ENCODE data around the gene LARGE1.
"Not testable (repeated sequence)": the region's sequence is repeated elsewhere in the genome, so short reads cannot be mapped to it uniquely, and the experiment has no call there.

The LARGE1 gene

DNA sequence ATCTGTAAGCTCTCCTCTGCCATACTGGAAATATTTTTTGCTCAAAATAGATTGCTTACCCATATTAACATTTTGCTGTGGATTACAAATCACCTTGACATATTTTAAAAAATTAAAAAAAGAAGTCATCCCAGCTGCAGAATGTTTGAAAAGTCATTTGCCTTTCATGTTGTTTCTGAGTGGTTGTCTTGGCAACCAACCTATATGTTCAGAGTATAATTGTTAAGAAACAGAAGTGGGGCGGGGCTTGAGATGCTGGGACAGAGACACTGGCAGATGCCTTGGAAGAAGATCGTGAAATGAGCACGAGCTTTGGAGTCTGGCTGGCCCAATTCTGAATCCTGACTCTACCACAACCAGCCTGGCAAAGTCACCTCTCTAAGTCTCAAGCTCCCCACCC is 348.2 kb downstream of the LARGE1 start:
- H3K9ac ChIP-seq (ENCODE audit: low read depth in 1 of 2, low read length in 2 of 2), result no peak overlapping the region
- H3K36me3 ChIP-seq (ENCODE audit: control insufficient read depth in 1 of 2, insufficient read depth in 2 of 2, low read length in 2 of 2), result no peaks in the 10 kb centered on the region
- no peaks in the 10 kb centered on the region for H3K9me3 ChIP-seq (ENCODE audit: control insufficient read depth in 1 of 2, low read length in 2 of 2)
- H3K27me3 ChIP-seq (ENCODE audit: control insufficient read depth in 1 of 2, insufficient read depth in 2 of 2, low read length in 2 of 2), result no peaks in the 10 kb centered on the region
- H3K4me3 ChIP-seq (ENCODE audit: low read depth in 1 of 2, low read length in 2 of 2), result no peak overlapping the region
- H3K27ac ChIP-seq (ENCODE audit: low read depth, low read length), result no peak overlapping the region
- H3K4me1 ChIP-seq (ENCODE audit: control insufficient read depth in 1 of 2, insufficient read depth in 2 of 2, low read length in 2 of 2), result peaks cover 0 to 9% of the 10 kb centered on the region in 2 donors

DNA sequence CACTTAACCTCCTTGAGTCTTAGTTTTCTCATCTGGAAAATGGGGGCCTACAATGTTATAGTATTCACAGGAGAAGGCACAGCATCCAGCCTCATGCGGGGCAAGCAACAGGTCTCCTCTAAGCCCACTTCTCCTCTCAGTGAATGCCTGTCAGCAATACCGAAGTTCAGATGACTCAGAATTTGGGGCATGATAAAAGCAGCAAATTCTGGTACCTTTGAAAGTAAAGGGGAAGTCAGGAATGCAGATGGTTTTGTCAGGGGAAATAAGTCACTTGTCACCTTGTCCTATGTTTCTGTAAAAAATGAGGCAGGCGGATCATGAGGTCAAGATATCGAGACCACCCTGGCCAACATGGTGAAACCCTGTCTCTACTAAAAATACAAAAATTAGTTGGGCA is 350.2 kb downstream of the LARGE1 start:
- Histone ChIP-seq H3K36me3 (ENCODE audit: control insufficient read depth in 1 of 2, insufficient read depth in 2 of 2, low read length in 2 of 2) (no peaks in the 10 kb centered on the region), H3K27me3 (ENCODE audit: control insufficient read depth in 1 of 2, insufficient read depth in 2 of 2, low read length in 2 of 2) (no peaks in the 10 kb centered on the region), H3K4me1 (ENCODE audit: control insufficient read depth in 1 of 2, insufficient read depth in 2 of 2, low read length in 2 of 2) (peaks cover 0 to 9% of the 10 kb centered on the region in 2 donors), H3K9ac (ENCODE audit: low read depth in 1 of 2, low read length in 2 of 2) (no peak overlapping the region), H3K27ac (ENCODE audit: low read depth, low read length) (no peak overlapping the region), H3K9me3 (ENCODE audit: control insufficient read depth in 1 of 2, low read length in 2 of 2) (no peaks in the 10 kb centered on the region), H3K4me3 (ENCODE audit: low read depth in 1 of 2, low read length in 2 of 2) (no peak overlapping the region)

DNA sequence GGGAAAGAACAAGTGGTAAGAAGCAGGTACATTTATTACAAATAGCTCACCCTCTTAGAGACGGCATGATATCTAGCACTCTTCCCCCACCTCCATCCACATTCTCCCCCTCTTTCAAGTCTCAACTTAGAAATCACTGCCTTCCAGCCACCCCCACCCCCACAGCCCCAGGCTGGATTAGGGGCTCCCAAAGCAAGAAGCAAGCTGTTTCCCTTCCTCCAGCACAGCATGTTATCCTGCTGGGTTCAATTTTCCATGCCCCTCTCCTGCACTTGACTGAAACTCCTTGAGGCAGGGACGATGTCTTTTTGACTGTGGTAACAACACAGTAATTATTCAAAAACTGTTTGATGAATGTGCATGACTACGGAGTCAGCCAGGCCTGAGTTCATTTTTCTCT is 350.7 kb downstream of the LARGE1 start:
- peaks cover 0 to 9% of the 10 kb centered on the region in 2 donors for H3K4me1 ChIP-seq (ENCODE audit: control insufficient read depth in 1 of 2, insufficient read depth in 2 of 2, low read length in 2 of 2)
- no peak overlapping the region for H3K27ac ChIP-seq (ENCODE audit: low read depth, low read length)
- no peaks in the 10 kb centered on the region for H3K36me3 ChIP-seq (ENCODE audit: control insufficient read depth in 1 of 2, insufficient read depth in 2 of 2, low read length in 2 of 2)
- no peak overlapping the region for H3K9ac ChIP-seq (ENCODE audit: low read depth in 1 of 2, low read length in 2 of 2)
- H3K4me3 ChIP-seq (ENCODE audit: low read depth in 1 of 2, low read length in 2 of 2), result no peak overlapping the region
- no peaks in the 10 kb centered on the region for H3K27me3 ChIP-seq (ENCODE audit: control insufficient read depth in 1 of 2, insufficient read depth in 2 of 2, low read length in 2 of 2)
- no peaks in the 10 kb centered on the region for H3K9me3 ChIP-seq (ENCODE audit: control insufficient read depth in 1 of 2, low read length in 2 of 2)

DNA sequence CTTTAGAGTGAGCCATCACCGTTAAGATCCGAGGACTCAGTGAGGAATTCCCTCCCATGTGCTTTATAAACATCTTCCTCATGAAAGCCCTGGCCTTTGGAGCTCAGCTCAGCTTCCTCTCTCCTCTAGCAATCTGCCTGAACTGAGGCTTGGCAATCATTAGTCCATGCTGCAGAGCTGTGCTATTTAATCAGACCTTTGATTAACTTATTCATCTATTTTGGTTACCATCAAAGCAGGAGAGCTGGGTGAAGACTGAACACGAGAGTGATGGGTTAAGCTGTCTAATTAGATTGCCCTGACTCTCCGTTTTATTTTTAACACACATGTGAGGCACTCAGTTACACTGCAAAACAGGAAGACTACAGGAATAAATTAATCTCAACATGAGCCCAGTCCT is 351.3 kb downstream of the LARGE1 start:
- Histone ChIP-seq H3K36me3 (ENCODE audit: control insufficient read depth in 1 of 2, insufficient read depth in 2 of 2, low read length in 2 of 2) (no peaks in the 10 kb centered on the region), H3K4me1 (ENCODE audit: control insufficient read depth in 1 of 2, insufficient read depth in 2 of 2, low read length in 2 of 2) (peaks cover 0 to 9% of the 10 kb centered on the region in 2 donors), H3K9ac (ENCODE audit: low read depth in 1 of 2, low read length in 2 of 2) (no peak overlapping the region), H3K9me3 (ENCODE audit: control insufficient read depth in 1 of 2, low read length in 2 of 2) (no peaks in the 10 kb centered on the region), H3K27me3 (ENCODE audit: control insufficient read depth in 1 of 2, insufficient read depth in 2 of 2, low read length in 2 of 2) (no peaks in the 10 kb centered on the region), H3K27ac (ENCODE audit: low read depth, low read length) (no peak overlapping the region), H3K4me3 (ENCODE audit: low read depth in 1 of 2, low read length in 2 of 2) (no peak overlapping the region)

DNA sequence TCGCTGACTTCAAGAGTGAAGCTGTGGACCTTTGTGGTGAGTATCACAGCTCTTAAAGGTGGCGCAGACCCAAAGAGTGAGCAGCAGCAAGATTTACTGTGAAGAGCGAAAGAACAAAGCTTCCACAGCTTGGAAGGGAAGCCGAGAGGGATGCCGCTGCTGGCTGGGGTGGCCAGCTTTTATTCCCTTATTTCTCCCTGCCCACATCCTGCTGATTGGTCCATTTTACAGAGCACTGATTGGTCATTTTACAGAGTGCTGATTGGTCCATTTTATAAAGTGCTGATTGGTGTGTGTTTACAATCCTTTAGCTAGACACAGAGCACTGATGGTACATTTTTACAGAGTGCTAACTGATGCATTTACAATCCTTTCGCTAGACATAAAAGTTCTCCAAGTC is 353.8 kb downstream of the LARGE1 start:
- not testable (repeated sequence) for H3K27ac ChIP-seq (ENCODE audit: low read depth, low read length); H3K9me3 ChIP-seq (ENCODE audit: control insufficient read depth in 1 of 2, low read length in 2 of 2); H3K9ac ChIP-seq (ENCODE audit: low read depth in 1 of 2, low read length in 2 of 2); H3K4me3 ChIP-seq (ENCODE audit: low read depth in 1 of 2, low read length in 2 of 2); H3K27me3 ChIP-seq (ENCODE audit: control insufficient read depth in 1 of 2, insufficient read depth in 2 of 2, low read length in 2 of 2); H3K36me3 ChIP-seq (ENCODE audit: control insufficient read depth in 1 of 2, insufficient read depth in 2 of 2, low read length in 2 of 2); H3K4me1 ChIP-seq (ENCODE audit: control insufficient read depth in 1 of 2, insufficient read depth in 2 of 2, low read length in 2 of 2)

DNA sequence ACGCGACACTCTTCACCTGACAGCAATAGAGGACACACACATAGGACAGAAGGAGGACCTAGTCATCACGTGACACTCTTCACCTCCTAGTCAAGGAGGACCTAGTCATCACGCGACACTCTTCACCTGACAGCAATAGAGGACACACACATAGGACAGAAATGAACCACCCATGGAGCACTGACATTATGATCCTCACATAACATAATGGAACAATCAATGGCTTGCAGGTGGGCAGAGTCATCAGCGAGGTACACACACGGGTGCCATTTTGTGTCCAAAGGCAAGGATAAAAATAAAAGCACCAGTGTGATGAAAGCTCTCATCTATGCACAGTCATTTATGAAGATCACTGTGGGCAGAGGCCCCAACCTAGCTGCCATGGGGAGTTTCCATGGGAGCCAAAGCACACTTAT is 354.7 kb downstream of the LARGE1 start:
- no peak overlapping the region for H3K9ac ChIP-seq (ENCODE audit: low read depth in 1 of 2, low read length in 2 of 2)
- no peaks in the 10 kb centered on the region for H3K27me3 ChIP-seq (ENCODE audit: control insufficient read depth in 1 of 2, insufficient read depth in 2 of 2, low read length in 2 of 2)

DNA sequence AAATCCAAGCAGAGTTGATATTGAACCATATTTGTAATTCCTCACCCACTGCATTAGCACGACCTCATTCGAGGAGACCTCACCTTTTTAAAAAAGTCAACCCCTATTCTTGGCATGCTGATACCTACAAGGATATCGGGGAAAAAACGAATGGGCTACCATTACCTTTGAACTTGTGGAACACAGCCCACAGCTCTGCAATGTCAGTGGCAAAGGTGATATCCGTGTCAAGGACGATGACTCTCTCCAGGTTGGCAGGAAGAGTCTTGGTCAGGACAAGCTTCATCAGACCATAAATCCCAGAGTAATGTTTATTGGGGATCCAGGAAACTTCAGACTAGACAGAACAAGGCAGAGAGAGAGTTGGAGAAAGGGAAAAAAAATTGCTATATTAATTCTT is 355.6 kb downstream of the LARGE1 start:
- Histone ChIP-seq H3K27ac (ENCODE audit: low read depth, low read length) (no peak overlapping the region), H3K9me3 (ENCODE audit: control insufficient read depth in 1 of 2, low read length in 2 of 2) (no peaks in the 10 kb centered on the region), H3K27me3 (ENCODE audit: control insufficient read depth in 1 of 2, insufficient read depth in 2 of 2, low read length in 2 of 2) (no peaks in the 10 kb centered on the region), H3K4me1 (ENCODE audit: control insufficient read depth in 1 of 2, insufficient read depth in 2 of 2, low read length in 2 of 2) (peaks cover 0 to 9% of the 10 kb centered on the region in 2 donors), H3K9ac (ENCODE audit: low read depth in 1 of 2, low read length in 2 of 2) (no peak overlapping the region), H3K4me3 (ENCODE audit: low read depth in 1 of 2, low read length in 2 of 2) (no peak overlapping the region), H3K36me3 (ENCODE audit: control insufficient read depth in 1 of 2, insufficient read depth in 2 of 2, low read length in 2 of 2) (no peaks in the 10 kb centered on the region)

More for the DNA sequence above, 354.7 kb downstream of the LARGE1 start:
- H3K4me1 ChIP-seq (ENCODE audit: control insufficient read depth in 1 of 2, insufficient read depth in 2 of 2, low read length in 2 of 2), result peaks cover 0 to 9% of the 10 kb centered on the region in 2 donors
- no peak overlapping the region for H3K4me3 ChIP-seq (ENCODE audit: low read depth in 1 of 2, low read length in 2 of 2)
- no peak overlapping the region for H3K27ac ChIP-seq (ENCODE audit: low read depth, low read length)
- no peaks in the 10 kb centered on the region for H3K36me3 ChIP-seq (ENCODE audit: control insufficient read depth in 1 of 2, insufficient read depth in 2 of 2, low read length in 2 of 2)
- H3K9me3 ChIP-seq (ENCODE audit: control insufficient read depth in 1 of 2, low read length in 2 of 2), result no peaks in the 10 kb centered on the region

DNA sequence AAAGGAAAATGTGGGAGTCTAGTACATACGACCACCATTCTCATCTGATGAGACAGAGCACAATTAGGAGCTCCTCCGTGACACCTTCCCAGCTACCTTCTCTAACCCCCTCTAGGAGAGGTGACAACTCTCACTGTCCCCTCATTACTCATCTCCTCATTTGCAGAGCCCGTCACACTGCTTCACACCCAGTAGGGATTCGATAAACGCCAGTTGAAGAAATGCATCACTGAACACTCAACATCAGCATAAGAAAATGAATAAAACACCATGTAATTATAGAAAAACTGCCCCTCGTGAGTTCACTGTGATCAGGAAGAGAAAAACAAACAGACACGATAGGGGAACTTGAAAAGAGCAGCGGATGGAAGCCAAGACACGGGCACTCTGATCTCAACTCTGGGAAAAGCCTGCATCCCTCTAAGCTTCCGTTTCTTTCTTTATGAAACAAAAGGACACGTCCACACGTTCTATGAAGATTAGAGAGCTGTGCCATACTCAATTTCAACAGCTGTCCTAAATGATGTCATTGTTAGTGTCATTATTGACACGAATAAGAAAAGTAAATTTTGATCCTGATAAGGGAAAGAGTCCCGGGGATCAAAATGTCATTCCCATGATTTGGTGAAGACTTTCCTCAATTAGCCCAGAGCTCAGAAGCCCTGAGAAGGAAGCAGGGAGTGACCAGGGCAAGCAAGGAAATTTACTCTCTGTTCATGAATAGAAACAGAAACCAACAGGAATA is 356.9 kb downstream of the LARGE1 start:
- Histone ChIP-seq H3K27ac (ENCODE audit: low read depth, low read length) (peak overlapping the region; percentile 14), H3K4me1 (ENCODE audit: control insufficient read depth in 1 of 2, insufficient read depth in 2 of 2, low read length in 2 of 2) (no peaks in the 10 kb centered on the region), H3K9me3 (ENCODE audit: control insufficient read depth in 1 of 2, low read length in 2 of 2) (no peaks in the 10 kb centered on the region), H3K9ac (ENCODE audit: low read depth in 1 of 2, low read length in 2 of 2) (no peak overlapping the region), H3K36me3 (ENCODE audit: control insufficient read depth in 1 of 2, insufficient read depth in 2 of 2, low read length in 2 of 2) (no peaks in the 10 kb centered on the region), H3K27me3 (ENCODE audit: control insufficient read depth in 1 of 2, insufficient read depth in 2 of 2, low read length in 2 of 2) (no peaks in the 10 kb centered on the region), H3K4me3 (ENCODE audit: low read depth in 1 of 2, low read length in 2 of 2) (no peak overlapping the region)

DNA sequence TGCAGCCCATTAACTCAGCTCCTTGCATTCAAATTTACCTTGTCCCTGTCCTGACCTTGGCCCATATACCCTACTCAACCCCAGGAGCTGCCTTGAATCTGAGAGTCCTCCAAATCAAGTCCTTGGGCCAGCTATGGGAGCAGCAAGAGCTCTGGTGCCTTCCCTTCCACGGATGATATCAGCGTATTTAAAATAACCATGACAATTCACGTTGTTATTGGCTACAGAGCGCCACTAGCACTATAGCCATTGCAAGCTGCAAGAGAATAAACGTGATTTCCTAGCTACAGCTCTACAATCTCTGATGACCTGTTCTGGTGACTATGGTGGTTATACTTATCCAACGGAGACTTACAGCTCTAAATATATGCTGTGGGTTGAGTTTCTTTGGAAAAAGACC is 357.8 kb downstream of the LARGE1 start:
- Histone ChIP-seq H3K9me3 (ENCODE audit: control insufficient read depth in 1 of 2, low read length in 2 of 2) (no peaks in the 10 kb centered on the region), H3K9ac (ENCODE audit: low read depth in 1 of 2, low read length in 2 of 2) (no peak overlapping the region), H3K27ac (ENCODE audit: low read depth, low read length) (no peak overlapping the region), H3K4me1 (ENCODE audit: control insufficient read depth in 1 of 2, insufficient read depth in 2 of 2, low read length in 2 of 2) (no peaks in the 10 kb centered on the region), H3K36me3 (ENCODE audit: control insufficient read depth in 1 of 2, insufficient read depth in 2 of 2, low read length in 2 of 2) (no peaks in the 10 kb centered on the region), H3K27me3 (ENCODE audit: control insufficient read depth in 1 of 2, insufficient read depth in 2 of 2, low read length in 2 of 2) (no peaks in the 10 kb centered on the region), H3K4me3 (ENCODE audit: low read depth in 1 of 2, low read length in 2 of 2) (no peak overlapping the region)

DNA sequence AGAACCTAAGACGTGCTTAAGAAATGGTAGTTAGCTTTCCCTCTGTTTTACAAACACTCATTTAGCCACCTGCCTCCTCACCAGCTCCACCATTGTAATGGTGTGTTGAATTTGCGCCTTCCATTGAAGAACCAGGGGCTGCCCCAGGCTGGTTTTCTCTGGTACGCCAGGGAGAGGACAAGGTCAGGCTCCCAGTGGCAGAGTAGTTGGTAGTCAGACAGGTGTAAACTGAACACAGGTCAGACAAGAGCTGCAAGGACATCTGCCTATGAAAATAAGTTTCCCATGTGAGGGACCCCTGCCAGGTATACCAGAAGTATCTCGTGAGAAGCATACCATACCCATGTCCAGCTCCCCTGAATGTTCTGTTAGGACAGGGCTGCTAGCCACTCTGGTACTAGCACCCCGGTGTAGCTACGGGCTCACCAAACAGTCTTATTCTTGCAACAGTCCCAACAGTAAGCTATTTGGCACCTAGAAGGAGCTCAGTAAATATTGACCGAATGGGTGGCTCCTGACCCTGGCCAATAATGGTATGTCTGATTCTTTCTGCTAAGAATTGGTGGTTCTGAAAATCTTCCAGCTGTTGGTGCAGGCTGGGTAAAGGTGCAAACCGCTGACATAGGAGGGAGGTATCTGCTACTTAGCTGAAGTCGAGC is 359.0 kb downstream of the LARGE1 start:
- Histone ChIP-seq H3K4me1 (ENCODE audit: control insufficient read depth in 1 of 2, insufficient read depth in 2 of 2, low read length in 2 of 2) (no peaks in the 10 kb centered on the region), H3K27me3 (ENCODE audit: control insufficient read depth in 1 of 2, insufficient read depth in 2 of 2, low read length in 2 of 2) (no peaks in the 10 kb centered on the region), H3K9me3 (ENCODE audit: control insufficient read depth in 1 of 2, low read length in 2 of 2) (no peaks in the 10 kb centered on the region), H3K36me3 (ENCODE audit: control insufficient read depth in 1 of 2, insufficient read depth in 2 of 2, low read length in 2 of 2) (no peaks in the 10 kb centered on the region), H3K4me3 (ENCODE audit: low read depth in 1 of 2, low read length in 2 of 2) (no peak overlapping the region), H3K27ac (ENCODE audit: low read depth, low read length) (no peak overlapping the region), H3K9ac (ENCODE audit: low read depth in 1 of 2, low read length in 2 of 2) (no peak overlapping the region)

Measured in duodenal mucosa (tissue), 2 donors.